ENCODE data around the gene EGFL8. TPM values are rescaled to one million over a fixed set of nuclear protein-coding genes. Genes with fewer than 3 reads are reported as not detected.

Gene EGFL8
- total RNA-seq, 3 donors from 2014 or later: 10.2 to 19.6 (median 11.8) TPM

DNA sequence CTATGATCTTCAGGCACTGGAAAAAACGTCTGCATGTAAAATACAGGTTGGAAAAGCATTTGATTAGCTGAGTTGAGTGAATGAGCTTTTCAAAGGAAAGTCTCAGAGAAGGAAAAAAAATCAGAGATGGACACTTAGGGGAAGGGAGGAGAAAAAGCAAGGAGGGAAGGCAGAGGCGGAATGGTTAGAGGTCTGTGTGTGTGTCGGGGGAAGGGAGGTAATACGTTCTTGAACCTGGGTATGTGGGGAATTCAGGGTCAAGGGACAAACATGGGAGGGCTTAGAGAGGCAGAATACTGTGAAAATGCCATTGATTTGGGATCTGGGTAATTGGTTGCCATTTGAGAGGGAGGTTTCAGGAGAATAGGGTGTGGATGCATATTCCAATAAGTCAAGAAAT, 17.7 kb upstream of the EGFL8 start:
- intact Hi-C loops (cut with DNase I; ENCODE audit: low total_unique reads): no loop called here
- DNase-seq (ENCODE audit: low spot score in 2 of 2): no peak
- Histone ChIP-seq H3K4me1 (no peaks in the 10 kb centered on the region), H3K36me3 (no peaks in the 10 kb centered on the region), H3K4me3 (no peak overlapping the region), H3K27ac (no peak overlapping the region), H3K27me3 (no peaks in the 10 kb centered on the region), H3K9me3 (no peaks in the 10 kb centered on the region)
- TF ChIP-seq, protein P1, sequence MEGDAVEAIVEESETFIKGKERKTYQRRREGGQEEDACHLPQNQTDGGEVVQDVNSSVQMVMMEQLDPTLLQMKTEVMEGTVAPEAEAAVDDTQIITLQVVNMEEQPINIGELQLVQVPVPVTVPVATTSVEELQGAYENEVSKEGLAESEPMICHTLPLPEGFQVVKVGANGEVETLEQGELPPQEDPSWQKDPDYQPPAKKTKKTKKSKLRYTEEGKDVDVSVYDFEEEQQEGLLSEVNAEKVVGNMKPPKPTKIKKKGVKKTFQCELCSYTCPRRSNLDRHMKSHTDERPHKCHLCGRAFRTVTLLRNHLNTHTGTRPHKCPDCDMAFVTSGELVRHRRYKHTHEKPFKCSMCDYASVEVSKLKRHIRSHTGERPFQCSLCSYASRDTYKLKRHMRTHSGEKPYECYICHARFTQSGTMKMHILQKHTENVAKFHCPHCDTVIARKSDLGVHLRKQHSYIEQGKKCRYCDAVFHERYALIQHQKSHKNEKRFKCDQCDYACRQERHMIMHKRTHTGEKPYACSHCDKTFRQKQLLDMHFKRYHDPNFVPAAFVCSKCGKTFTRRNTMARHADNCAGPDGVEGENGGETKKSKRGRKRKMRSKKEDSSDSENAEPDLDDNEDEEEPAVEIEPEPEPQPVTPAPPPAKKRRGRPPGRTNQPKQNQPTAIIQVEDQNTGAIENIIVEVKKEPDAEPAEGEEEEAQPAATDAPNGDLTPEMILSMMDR (IDR thresholded peaks at IDR 0.05): no peak
- TF ChIP-seq POLR2AphosphoS5 (IDR thresholded peaks at IDR 0.05): no peak
- TF ChIP-seq POLR2A (IDR thresholded peaks at IDR 0.05): no peak

DNA sequence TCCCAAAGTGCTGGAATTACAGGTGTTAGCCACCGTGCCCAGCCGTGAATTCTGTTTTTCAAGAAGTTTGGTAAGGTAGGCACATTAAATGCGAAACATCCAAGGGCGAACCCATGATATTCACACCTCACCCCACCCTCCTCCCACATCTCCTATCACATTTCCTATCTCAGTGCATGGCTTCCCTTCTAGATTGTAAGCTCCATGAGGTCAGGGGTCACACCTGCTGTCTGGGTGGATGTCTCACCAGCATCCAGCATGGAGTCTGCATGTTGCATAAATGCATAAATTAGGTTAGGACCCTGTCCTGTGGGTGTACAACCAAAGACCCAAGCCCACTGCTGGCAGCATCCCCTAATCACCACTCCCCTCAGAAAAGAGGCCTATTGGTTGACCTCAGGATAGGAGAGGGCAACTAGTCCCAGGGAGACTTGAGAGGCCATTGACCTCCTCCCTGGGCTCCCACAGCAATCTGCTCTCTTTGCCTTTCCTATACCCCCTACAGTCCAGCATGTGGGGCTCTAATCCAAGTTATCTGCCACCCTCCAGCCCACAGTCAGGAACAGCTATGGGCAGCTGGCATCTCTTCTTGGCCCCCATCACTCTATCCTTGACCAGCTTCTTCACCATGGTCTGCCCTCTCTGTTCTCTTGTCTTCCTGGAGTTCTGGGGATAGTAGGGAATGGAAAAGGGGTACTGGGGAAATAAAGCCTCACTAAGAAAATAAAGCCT, 16.8 kb upstream of the EGFL8 start:
- Histone ChIP-seq H3K36me3 (no peaks in the 10 kb centered on the region), H3K4me1 (no peaks in the 10 kb centered on the region), H3K9me3 (no peaks in the 10 kb centered on the region), H3K27me3 (no peaks in the 10 kb centered on the region), H3K4me3 (no peak overlapping the region), H3K27ac (no peak overlapping the region)
- TF ChIP-seq POLR2A (IDR thresholded peaks at IDR 0.05): no peak
- no peak for TF ChIP-seq POLR2AphosphoS5 (IDR thresholded peaks at IDR 0.05)
- TF ChIP-seq, protein P1 (IDR thresholded peaks at IDR 0.05): no peak
- DNase-seq (ENCODE audit: low spot score in 2 of 2): no peak
- intact Hi-C loops (cut with DNase I; ENCODE audit: low total_unique reads): no loop called here

DNA sequence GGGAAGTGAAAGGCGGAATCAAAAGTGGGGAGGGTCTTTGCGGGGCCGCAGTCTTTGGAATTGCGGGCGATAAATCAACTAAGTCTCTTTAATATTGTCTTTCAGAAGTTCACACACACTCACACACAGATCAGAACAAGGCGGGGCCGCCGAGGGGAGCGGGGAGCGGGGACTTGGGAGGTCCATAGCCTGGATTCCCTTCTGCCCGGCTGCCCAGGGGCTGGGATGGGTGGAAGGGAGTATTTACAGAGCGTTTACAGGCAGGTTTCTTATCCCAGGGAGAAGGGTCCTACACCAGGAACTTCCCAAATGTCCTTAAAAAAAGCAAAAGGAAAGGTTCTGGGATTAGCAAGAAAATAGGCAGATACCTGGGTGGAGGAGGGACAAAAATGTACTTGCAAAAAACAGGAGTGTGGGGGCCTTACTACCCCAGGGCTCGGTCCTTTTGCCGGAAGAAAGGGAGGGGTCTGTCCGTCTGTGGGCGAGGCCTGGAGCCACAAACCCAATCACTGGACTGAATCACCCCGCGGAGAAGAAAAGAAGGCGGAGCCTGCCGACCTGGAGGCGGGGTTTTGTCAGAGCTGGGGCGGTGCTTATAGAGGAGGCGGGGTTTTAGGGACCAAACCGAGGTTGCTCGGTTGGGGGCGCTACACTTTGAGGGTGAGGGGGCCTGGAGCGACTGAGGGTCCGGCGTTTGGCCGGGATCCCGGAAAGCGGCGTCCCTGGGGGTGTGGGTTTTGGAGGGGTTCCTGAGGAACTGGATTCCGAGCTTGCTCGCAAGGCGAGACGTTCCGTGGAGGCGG, 15.9 kb upstream of the EGFL8 start:
- DNase-seq (ENCODE audit: low spot score in 2 of 2): no peak

DNA sequence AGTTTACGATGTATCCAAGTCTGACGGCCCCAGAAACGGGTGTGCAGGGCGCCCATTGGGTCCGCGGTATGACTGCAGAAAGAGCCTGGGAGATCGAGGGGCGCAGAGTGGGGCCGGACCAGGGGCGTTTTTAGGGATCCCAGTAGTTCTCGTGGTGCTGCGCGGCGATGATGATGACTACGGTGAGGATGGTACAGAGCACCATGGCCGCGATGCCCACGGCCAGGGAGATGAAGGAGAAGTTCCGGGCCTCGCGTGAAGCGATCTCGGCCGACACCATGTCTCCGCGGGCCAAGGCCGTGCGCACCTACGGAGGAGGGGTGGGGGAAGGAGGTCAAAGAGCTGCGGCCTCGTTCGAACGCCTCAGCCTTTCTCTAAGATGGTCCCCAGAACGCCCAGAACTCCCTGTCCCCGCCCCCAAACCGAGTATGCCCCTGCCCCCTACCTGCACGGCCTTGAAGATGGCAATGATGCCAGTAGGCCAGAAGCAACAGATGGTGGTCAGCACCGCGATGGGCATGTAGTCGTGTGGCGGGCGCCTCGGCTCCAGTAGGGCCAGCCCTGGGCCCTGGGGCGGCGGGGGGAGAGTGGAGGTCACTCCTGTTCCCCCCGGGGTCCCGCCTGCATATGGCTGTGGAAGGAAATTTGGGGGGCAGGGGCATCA, 15.2 kb upstream of the EGFL8 start:
- TF ChIP-seq, protein P1 (IDR thresholded peaks at IDR 0.05): no peak
- TF ChIP-seq POLR2AphosphoS5 (IDR thresholded peaks at IDR 0.05) (no peak), POLR2A (IDR thresholded peaks at IDR 0.05) (no peak)
- intact Hi-C loops (cut with DNase I; ENCODE audit: low total_unique reads): no loop called here
- DNase-seq (ENCODE audit: low spot score in 2 of 2): no peak
- Histone ChIP-seq H3K27me3 (no peaks in the 10 kb centered on the region), H3K36me3 (no peaks in the 10 kb centered on the region), H3K4me1 (no peaks in the 10 kb centered on the region), H3K4me3 (peak overlapping the region in 2 of 3 donors; percentile 26 to 33), H3K9me3 (no peaks in the 10 kb centered on the region), H3K27ac (no peak overlapping the region)

More for the DNA sequence above, 15.9 kb upstream of the EGFL8 start:
- peak overlapping the region in 2 of 3 donors; percentile 26 to 33 for H3K4me3 ChIP-seq
- no peaks in the 10 kb centered on the region for H3K9me3 ChIP-seq
- TF ChIP-seq, protein P1 (IDR thresholded peaks at IDR 0.05): no peak
- TF ChIP-seq POLR2A (IDR thresholded peaks at IDR 0.05) (no peak), POLR2AphosphoS5 (IDR thresholded peaks at IDR 0.05) (no peak)
- intact Hi-C loops (cut with DNase I; ENCODE audit: low total_unique reads): no loop called here
- H3K27me3 ChIP-seq: no peaks in the 10 kb centered on the region
- H3K36me3 ChIP-seq: no peaks in the 10 kb centered on the region
- no peak overlapping the region for H3K27ac ChIP-seq
- H3K4me1 ChIP-seq: no peaks in the 10 kb centered on the region
